ENCODE data around the gene VPS29. TPM values are rescaled to one million over a fixed set of nuclear protein-coding genes. Genes with fewer than 3 reads are reported as not detected.

VPS29 gene
- total RNA-seq, 1 donor from 2014 or later, result 101 TPM

DNA sequence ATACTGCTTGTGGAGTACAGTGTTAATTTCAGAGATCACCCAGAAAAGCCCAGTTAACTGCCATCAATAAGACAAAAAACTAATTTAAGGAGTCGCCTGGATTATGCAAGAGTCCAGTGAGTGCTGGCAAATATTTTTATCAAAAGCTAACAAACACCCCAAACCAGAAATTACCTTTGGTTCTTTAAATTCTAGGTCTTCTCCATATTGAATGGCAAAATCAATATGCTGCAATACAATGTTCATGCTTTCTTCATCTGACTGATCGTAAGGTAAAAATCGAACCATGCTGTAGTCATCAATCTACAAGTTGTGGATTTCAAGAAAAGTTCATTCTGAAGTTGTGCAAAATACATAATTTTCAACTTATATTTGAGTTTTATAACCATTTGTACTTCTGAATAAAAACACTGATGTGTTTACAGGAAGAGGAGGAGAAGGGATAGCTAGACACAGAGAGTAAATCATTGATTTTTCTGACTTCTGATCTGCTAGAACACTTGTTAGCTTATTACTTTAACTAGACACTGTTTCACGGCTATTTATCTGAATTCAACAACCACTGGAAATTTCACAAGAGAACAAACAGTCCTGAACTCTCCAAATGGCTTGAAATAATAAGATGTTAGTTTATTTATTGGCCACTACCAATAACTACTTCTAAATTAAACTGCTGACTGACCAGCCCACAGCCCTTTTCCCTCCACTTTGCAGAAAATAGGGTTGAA lies 48.2 kb downstream of the VPS29 start:
- no peak overlapping the region for H3K27ac Mint-ChIP-seq
- no peak overlapping the region for H3K4me3 Mint-ChIP-seq (ENCODE audit: low read depth)
- TF ChIP-seq, protein P1, sequence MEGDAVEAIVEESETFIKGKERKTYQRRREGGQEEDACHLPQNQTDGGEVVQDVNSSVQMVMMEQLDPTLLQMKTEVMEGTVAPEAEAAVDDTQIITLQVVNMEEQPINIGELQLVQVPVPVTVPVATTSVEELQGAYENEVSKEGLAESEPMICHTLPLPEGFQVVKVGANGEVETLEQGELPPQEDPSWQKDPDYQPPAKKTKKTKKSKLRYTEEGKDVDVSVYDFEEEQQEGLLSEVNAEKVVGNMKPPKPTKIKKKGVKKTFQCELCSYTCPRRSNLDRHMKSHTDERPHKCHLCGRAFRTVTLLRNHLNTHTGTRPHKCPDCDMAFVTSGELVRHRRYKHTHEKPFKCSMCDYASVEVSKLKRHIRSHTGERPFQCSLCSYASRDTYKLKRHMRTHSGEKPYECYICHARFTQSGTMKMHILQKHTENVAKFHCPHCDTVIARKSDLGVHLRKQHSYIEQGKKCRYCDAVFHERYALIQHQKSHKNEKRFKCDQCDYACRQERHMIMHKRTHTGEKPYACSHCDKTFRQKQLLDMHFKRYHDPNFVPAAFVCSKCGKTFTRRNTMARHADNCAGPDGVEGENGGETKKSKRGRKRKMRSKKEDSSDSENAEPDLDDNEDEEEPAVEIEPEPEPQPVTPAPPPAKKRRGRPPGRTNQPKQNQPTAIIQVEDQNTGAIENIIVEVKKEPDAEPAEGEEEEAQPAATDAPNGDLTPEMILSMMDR (IDR thresholded peaks at IDR 0.05; ENCODE audit: unreplicated experiment), result no peak

DNA sequence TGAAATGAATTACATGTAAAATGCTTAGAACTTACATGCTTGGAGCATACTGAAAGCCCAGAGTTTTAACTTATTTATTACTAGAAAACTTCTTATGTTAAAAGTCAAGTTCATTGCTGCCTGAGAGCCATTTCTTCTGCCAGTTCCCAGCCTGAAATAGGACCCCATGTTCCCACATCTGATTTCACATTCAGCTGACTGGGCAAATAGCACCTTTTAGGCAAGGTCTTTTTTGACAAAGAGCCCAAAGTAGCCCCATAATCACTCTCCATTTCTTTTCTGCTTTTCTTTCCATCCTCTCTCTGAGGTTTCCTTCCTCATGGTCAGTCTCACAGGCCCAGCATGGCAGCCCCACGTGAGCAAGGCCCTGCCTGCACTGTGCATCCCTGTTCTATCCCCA lies 50.6 kb downstream of the VPS29 start:
- no peaks in the 10 kb centered on the region for H3K27me3 Mint-ChIP-seq
- TF ChIP-seq, protein P1 (IDR thresholded peaks at IDR 0.05; ENCODE audit: unreplicated experiment), result no peak
- DNase-seq (ENCODE audit: low spot score, unreplicated experiment), result no peak
- no peak overlapping the region for H3K27ac Mint-ChIP-seq
- peak overlapping the region; percentile 100 for H3K4me3 Mint-ChIP-seq (ENCODE audit: low read depth)
- H3K4me1 Mint-ChIP-seq (ENCODE audit: low read depth), result peaks cover 10% of the 10 kb centered on the region
- no peaks in the 10 kb centered on the region for H3K9me3 Mint-ChIP-seq (ENCODE audit: low read depth)
- peaks cover 9% of the 10 kb centered on the region for H3K36me3 Mint-ChIP-seq (ENCODE audit: insufficient read depth)

More for the DNA sequence above, 48.2 kb downstream of the VPS29 start:
- Mint-ChIP-seq H3K27me3 (no peaks in the 10 kb centered on the region), H3K36me3 (ENCODE audit: insufficient read depth) (peaks cover 10% of the 10 kb centered on the region), H3K9me3 (ENCODE audit: low read depth) (no peaks in the 10 kb centered on the region), H3K4me1 (ENCODE audit: low read depth) (peaks cover 7% of the 10 kb centered on the region)
- no peak for DNase-seq (ENCODE audit: low spot score, unreplicated experiment)

DNA sequence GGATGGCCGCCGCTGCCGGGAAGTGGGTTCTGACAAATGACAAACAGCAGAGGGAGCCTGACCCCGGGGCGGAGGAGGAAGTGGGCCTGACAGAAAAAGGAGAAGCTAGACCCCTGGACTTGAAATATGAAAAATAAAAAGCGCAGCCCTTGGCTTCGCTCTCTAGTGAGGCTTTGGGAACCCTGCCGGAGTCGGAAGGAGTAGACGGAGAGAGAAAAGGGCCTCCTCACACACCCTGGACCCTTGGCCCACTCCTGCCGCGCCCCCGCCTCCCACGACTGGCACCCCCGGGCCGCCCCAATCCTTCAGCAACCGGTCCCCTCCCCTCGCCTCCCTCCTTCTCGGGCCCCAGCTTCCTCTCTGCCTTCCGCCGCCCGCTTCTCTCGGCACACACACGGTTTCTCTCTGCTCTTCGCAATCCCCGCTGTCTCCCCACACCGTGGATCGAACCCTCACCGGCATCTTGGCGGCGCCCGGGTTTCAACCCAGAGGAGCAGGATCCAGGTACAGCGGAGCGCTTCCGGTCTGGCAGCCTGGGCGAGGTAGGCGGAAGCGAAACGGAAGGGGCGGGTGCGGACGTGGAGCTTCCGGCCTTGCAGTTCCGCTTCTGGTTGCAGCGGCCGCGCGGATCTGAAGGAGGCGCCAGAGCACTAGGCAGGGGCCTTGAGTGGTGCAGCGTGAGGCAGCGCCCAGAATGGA lies 52.0 kb downstream of the VPS29 start, which contains the start of gene ARPC3:
Gene ARPC3 (minus strand): TSS at position 539 of the 699 bp plus-strand sequence. CDS start 77 bp downstream, at position 462.
- Mint-ChIP-seq H3K4me3 (ENCODE audit: low read depth) (peak within 1 kb of the TSS; percentile 100), H3K27me3 (no peaks in the 10 kb centered on the region), H3K9me3 (ENCODE audit: low read depth) (no peaks in the 10 kb centered on the region), H3K36me3 (ENCODE audit: insufficient read depth) (peaks cover 13% of the 10 kb centered on the region), H3K4me1 (ENCODE audit: low read depth) (peaks cover 10% of the 10 kb centered on the region), H3K27ac (peak within 1 kb of the TSS; percentile 99)
- DNase-seq (ENCODE audit: low spot score, unreplicated experiment), result peak; percentile 84
- TF ChIP-seq, protein P1 (IDR thresholded peaks at IDR 0.05; ENCODE audit: unreplicated experiment), result peak; percentile 82

DNA sequence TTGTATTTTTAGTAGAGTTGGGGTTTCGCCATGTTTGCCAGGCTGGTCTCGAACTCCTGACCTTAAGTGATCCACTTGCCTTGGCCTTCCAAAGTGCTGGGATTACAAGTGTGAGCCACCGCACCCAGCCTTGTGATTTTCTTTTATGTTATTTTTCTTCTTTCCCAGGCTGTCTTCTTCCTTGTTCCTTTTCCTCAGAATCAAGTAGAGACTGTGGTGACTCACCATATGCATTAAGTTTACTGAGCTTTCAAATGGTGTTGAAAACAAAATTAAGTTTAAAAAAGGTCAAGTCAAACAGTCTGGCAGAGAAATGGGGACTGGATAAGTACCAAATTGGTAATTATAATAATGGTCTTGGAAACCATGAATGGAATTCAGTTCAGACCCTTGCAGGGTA lies 57.5 kb downstream of the VPS29 start:
- TF ChIP-seq, protein P1 (IDR thresholded peaks at IDR 0.05; ENCODE audit: unreplicated experiment), result no peak
- Mint-ChIP-seq H3K4me1 (ENCODE audit: low read depth) (peaks cover 7% of the 10 kb centered on the region), H3K36me3 (ENCODE audit: insufficient read depth) (peaks cover 19% of the 10 kb centered on the region), H3K27me3 (no peaks in the 10 kb centered on the region), H3K9me3 (ENCODE audit: low read depth) (no peaks in the 10 kb centered on the region), H3K4me3 (ENCODE audit: low read depth) (no peak overlapping the region), H3K27ac (no peak overlapping the region)
- no peak for DNase-seq (ENCODE audit: low spot score, unreplicated experiment)

Other genes starting within 250 kb of the VPS29 start
- 167 and 175 TPM in 2 replicates for gene ATP2A2, start 220.9 kb downstream of the VPS29 start, total RNA-seq
- gene ANAPC7, start 98.4 kb downstream of the VPS29 start, total RNA-seq, result 86.2 and 91.8 TPM in 2 replicates
- 181 and 184 TPM in 2 replicates for gene ARPC3, start 51.8 kb downstream of the VPS29 start, total RNA-seq
- 18.7 and 19.8 TPM in 2 replicates for gene GPN3, start 33.9 kb downstream of the VPS29 start, total RNA-seq
- gene FAM216A, start 33.3 kb downstream of the VPS29 start, total RNA-seq, result 5.3 and 6.8 TPM in 2 replicates
- gene RAD9B, start 220 bp upstream of the VPS29 start, total RNA-seq, result 0.24 and 0.33 TPM in 2 replicates
- gene PPTC7, start 81.2 kb upstream of the VPS29 start, total RNA-seq, result 13.7 and 15.1 TPM in 2 replicates
- 72.6 and 84.0 TPM in 2 replicates for gene TCTN1, start 112.0 kb upstream of the VPS29 start, total RNA-seq
- 4.2 and 5.0 TPM in 2 replicates for gene HVCN1, start 187.0 kb upstream of the VPS29 start, total RNA-seq
- gene PPP1CC, start 240.8 kb upstream of the VPS29 start, total RNA-seq, result 164 TPM in 2 replicates